Activated CD4-positive, alpha-beta T cell treated with anti-CD3 and anti-CD28 coated beads for 24 hours (primary cell): ENCODE data around the gene STK4.

Experiments
- DNase-seq, 2 donors: peaks; one replicate each; pipeline ENCODE4 v3.0.0-alpha.2; 2020; ENCODE audit warnings: low read depth in 2 of 2

Gene STK4

DNA sequence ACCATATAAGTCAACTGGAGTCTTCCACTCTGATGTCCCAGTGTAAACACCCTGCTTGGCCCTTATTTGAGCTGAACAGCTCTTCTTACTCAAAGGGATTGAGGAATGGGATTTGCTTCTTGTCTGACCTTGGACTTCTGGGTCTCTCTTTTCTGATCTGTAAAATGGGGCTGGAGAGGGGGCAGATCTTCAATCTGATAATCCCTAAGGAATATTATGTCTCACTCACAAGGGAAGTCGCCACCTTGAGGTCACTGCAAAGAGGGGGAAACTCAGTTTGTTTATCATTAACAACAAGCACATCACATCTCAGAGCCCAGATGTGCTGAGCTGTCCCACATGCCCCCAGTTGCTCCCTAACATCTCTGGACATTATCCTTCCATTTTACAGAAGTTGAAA is 119.6 kb downstream of the STK4 start:
- DNase-seq, result no peak

DNA sequence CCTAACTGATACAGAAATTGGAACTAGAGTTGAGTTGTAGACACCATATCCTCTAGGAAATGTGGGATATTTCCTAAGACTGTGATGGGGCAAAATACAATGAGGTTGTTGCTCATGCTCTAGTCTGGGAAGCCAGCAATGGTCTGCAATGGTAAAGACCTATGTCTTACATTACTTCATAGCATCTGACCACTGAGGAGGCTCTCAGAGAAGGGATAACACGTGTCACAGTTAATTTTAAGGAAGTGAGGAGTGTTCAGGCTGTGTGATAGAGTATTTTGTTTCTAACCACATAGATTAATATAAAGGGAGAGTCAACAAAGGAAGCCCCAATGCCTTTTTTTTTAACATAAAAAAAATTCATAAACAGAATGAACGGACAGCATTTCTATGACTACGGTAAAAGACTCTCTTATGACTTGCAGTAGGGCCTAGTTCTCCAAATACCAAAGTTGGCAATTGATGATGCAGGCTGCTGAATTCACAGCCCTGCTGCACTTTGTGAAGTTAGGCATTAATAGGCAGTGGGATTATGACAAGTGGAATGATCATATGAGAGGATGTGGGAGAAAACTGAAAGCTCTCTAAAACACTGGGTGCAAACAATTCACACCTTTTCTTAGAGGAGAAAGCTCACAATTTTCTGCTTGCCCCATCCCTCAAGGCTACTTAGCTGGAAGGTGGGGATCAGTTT is 120.9 kb downstream of the STK4 start:
- DNase-seq, result no peak

DNA sequence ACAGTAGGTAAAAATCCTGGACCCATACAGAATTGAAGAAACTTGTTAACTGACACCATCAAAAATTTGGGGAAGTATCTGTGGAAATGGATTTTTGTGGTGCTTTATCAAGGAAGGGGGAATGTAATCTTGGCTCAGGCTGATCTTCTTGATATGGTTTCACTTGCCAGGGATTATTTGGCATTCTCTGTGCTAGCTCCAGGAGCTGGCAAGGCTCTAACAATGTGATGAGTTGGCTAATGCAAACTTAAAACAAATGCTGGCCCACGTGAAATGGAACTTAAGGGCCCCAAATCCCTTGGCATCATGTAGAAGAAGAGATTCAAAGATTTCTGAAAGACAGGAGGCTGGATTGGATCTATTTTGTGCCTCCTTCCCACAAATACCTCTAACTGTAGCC is 121.5 kb downstream of the STK4 start:
- DNase-seq, result no peak

DNA sequence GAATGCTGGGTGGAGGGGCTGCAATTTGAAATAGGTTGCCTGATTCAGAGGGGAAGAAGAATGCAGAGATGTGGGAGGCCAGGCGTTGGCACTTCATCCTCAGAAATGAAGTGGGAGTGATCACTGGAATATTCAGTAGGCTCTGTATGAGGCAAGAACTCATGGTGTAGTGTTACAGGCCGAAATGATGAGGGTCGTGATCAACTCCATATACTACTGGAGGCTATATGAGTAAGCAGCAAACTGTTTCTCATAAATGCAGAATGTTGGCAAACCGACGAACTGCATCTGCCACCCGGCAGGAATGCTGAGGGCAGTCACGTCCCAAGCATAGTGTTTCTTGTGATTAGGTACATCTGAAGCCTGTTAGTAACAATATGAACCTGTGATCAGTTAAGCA is 121.9 kb downstream of the STK4 start:
- no peak for DNase-seq

DNA sequence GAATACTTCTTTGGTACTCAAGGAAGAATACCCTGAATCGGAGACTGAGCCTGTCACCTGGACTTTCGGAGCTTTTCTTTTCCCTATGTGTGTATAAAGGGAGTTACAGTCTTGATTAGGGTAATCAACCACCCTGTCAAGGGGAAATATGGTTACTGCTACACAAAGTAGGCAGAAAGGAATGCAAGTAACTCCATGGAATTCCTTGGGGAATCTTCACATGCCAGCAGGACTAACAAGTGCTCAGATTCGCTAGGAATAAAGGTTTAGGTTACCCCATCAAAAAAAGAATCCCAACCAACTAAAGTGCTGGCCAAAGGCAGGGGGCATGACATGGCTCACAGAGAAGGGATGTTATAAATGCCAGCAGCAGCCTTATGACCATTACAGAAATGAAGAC is 124.2 kb downstream of the STK4 start:
- DNase-seq, result no peak

DNA sequence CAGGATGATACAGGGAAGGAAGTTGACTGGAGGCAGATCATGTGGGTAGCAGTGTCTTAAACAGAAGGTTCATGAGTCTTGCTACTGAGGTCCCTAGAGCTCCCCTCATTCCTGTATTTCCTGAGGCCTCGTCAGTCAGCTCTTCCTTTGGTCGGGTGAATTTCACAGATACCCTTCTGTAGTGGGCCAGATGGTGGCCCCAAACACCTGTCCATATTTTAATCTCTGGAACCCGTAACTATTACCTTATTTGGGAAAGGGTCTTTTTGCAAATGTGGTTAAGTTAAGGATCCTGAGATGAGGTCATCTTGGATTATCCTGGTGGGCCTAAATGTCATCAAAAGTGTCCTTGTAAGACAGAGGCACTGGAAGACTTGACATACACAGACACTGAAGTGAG is 125.1 kb downstream of the STK4 start:
- no peak for DNase-seq

DNA sequence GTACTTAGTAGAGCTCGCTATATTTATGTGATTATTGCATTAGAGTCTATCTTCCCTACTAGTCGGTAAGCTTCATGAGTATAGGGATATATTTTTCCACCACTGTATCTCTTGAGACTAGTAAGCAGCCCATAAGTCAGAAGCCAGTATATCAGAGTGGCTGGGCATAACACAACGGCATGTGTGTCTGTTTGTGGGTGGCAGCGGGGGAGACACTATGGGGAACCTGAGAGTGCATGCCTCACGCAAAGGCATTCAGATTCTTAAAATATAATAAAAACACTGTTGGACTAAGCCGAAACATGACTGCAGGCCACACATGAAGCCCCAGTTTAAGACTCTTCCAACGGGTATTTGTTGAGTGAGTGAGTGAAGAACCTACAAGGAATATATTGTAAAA is 126.6 kb downstream of the STK4 start:
- no peak for DNase-seq

DNA sequence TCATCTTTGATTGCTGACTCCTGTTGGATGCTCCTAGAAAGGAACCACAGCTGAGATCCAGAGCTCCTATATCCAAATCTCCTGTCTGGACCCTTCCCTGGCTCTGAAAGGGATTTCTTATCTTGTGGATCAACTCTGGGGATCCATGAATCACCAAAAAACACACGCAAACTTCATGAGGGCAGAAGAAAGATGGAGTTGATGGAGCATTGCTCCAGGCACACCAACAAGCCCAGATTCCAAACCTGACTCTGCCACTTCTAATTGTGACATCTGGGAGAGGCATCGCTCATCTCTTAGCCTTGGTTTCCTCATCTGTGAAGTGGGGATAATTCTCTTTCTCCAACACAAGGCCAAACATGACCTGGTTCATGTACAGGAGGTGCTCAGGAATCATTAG is 127.9 kb downstream of the STK4 start:
- no peak for DNase-seq

DNA sequence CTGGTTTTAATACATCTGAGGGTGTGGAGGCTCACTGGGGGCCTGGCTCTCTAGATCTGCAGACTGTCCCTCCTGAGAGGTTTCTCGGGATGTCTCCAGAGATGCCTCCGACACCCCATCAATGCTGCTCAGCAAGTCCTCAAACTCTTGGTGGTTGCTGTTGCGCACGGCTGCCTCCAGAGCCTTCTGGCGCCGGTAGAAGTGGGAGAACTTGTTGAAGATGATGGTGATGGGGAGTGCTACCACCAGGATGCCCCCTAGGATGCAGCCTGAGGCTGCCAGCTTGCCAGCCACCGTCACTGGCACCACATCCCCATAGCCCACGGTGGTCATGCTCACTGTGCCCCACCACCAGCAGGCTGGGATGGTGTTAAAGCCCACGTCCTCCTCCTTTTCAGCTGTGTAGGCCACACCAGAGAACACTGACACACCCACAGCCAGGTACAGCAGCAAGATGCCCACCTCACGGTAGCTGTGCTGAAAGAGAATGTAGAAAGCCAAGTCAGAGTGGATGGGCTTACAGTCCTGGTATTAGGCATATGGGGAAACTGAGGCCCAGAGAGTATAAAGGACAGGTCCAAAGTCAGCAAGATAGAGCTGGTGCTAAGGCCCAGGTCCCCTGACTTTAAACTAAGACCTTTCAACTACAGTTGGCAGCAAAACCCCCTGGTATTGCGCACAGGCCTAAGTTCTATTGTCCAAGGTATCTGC is 128.7 kb downstream of the STK4 start:
- DNase-seq, result no peak

DNA sequence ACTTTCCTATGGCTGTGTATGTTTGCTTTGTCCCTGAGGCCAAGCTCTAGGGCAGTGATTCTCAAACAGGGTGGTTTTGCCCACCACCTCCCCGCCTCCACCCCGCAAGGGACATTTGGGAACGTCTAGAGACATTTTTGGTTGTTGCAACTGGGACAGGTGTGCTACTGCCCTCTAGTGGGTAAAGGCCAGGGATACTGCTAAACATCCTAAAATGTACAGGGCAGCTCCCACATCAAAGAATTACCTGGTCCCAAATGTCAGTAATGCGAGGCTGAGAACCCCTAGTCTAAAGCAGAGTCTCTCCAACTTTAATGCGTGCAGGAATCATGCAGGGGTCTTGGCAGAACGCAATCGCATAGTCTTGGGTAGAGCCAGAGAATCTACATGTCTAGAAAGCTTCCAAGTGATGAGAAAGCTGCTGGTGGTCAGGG is 129.5 kb downstream of the STK4 start:
- DNase-seq, result peak; percentile 39 to 53

DNA sequence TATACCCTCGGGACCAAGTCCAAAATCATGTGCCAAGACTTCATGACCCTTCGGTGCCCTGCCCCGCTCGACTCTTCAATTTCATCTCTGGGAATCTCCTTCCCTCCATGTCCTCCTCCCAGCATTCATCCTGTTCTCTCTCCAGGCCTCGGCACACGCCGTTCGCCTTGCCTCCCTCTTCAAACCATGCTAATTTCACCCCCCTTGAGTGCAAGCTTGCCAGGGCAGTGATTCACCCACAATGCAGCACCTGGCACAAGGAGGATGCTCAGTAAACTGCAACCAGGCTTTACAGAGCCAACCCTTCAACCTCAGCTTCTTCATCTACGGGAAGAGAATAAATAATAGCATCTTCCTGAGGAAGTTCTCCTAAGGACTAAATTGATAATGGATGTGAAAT is 130.5 kb downstream of the STK4 start:
- no peak for DNase-seq

DNA sequence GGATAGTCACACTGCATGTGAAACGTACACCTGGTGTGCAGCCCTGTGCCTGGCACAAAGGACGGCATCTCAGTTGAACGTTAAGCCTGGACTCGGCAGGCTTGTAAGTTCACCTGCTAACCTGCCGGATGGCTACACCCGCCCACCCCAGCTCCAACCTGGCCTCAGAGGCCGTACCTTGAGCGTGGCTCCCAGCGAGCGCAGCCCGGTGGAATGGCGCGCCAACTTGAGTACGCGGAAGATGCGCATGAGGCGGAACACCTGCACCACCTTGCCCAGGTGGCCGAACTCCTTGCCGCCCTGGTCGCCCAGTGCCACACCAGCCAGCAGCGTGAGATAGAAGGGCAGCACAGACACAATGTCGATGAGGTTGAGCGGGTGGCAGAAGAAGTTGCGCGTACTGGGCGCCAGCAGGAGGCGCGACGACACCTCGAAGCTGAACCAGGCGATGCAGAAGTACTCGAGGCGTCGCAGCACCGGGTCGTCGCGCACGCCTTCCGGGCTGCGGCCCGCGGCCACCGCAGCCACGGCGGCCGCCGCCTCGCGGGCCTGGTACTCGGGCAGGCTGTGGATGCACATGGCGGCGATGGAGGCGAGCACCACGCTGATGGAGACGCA is 131.3 kb downstream of the STK4 start:
- peak in 1 of 2 donors; percentile 35 for DNase-seq

DNA sequence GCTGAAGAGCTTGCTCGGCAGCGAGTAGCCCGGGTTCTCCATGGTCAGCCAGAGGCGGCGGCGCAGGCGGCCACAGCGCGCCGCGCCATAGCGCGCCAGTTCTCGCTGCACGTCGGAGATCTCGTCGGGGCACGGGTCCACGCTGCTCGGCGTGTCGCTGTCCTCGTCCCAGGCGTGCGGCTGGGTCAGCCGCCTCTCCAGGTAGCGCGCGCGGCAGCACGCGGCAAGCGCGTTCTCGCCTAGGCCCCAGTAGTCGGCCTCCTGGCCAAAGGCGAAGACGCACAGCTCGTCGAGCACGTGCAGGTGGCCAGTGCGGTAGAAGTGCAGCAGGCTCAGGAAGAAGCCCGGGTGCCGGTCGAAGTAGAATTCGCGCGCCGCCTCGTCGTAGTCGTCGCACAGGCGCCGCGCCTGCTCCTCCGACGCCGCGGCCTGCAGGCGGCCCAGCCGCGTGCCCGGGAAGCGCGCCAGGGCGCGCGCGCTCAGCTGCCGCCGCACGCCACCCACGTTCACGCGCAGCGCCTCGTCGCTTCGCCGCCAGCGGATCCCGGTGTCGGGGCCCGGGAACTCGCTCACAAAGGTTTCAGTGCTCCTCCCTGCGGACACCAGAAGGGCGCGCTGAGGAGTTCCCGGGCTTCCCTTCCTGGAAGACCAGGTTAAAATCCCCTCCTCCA is 131.9 kb downstream of the STK4 start:
- DNase-seq, result peak in 1 of 2 donors; percentile 7

DNA sequence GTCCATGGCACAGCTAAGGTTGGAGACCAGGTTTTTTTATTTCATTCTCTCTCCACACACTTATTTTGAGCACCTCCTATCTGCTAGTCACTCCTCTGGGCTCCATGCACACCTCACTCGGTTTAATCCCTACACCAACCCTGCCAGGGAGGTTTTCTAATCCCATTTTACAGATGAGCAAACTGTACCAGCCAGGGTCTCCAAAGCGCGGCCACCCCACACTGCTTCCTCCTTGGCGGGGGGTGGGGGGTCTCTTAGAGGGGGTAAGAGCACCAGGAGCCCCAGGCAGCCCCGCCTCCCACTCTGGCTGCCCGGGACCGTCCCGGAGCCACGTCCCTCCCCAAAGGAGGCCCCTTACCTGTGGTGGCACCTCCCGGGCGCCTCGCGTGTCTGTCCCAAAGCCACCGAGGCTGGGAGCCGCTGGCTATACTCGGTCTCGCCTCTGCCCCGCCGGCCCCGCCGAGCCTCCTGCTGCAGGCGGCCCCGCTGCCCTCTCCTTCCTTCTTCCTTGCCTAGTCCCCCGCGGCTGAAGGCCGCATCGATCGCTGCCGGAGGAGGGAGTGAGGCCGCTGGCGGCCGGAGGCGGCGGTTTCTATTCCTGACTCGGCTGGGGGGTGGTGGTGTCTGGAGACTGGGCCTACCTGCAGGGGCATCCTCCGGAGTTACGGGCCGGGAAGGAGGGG is 134.4 kb downstream of the STK4 start, which contains the start of gene KCNS1:
Gene KCNS1 (minus strand): TSS at position 565 of the 683 bp plus-strand sequence. CDS start 1,891 bp downstream, outside the sequence.
- DNase-seq, result no peak

DNA sequence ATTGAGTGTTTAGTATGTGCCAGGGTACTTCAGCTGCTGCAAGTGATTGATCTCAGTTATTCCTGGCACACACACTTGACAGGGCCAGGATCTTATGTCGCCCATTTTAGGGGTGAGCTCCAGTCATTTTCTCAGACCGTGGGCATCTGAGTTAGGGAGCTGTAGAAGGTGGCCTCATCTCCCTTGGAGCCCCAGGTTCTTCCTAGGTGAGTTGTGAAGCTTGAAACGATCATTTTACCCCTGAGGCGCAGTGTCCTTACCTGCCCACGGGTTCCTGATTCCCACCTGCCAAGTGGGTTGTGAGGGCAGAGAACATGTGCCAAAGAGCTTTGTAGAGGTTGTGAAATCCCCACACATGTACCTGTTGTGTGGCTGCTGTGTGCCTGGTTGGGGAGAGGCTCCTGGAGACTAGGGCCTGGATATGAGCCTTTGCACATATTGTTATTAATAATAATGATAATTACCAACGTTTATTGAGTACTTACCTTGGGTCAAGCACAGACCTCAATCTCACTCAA is 135.1 kb downstream of the STK4 start:
- no peak for DNase-seq

DNA sequence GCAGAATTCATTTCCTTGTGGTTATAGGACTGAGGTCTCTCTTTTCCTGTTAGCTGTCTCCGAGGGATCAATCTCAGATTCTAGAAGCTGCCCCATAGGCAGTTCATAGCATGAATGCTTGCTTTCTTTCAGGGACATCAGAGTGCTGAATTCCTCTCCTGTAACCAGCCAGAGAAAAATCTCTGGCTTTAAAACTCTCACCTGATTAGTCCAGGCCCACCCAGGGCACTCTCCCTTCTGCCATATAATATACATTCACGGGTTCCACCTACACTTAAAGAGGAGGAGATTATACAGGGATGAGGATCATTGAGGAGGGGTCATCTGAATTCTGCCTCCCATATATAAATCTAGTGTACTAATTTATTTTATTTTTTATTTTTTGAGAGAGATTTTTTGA is 136.8 kb downstream of the STK4 start:
- no peak for DNase-seq

DNA sequence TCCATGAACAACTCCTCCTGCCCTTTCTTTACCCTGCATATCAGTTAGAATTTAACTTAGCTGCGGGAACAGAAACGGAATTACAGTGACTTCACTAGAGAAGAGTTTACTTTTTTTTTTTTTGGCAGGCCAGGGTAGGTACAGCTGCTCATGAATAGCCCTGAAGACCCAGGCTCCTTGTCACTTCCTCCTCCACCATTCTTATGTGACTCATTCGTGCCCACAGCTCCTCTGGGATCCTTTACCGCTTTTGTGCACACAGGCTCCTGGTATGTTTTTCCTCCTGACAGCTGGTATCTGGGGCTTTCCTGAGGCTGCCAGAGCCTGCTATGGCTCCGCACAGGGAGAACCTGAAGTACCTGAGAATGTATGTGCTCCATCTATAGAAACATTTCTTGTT is 138.5 kb downstream of the STK4 start:
- no peak for DNase-seq

DNA sequence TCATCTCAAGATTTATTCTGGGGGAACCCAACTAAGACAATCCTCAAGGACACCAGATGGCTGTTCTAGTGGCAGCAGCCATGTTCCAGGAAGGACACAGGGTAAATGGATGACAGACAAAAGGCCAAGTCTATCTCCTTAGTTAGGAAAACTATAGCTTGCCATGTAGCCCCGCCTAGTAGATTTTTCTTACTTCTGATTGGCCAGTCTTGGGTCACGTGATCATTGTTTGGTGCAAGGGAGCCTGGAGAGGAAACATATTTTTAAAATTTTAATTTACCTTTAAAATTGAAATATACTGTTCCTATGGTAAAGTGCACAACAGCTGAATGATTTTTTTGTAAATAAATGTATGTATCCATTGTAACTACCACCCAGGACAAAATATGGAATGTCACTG is 139.0 kb downstream of the STK4 start:
- no peak for DNase-seq

DNA sequence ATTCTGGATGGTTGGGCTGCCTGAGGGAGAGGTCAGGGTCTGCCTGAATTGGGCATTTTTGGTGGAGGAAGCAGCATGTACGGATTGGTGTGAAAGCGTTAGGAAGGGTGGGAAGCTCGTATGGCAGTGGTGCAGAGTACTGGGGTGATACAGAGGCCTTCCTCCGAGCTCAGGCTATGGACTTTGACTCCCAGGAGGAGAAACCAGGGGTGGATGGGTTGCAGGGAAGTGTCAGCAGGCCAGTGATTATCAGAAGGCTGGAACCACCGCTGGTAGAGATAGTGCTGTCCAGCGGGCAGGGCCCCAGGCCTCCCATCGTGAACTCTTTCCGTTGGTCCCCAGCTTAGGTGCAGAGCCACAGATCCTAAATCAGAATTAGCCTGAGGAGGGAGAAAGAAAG is 143.3 kb downstream of the STK4 start:
- DNase-seq, result no peak

DNA sequence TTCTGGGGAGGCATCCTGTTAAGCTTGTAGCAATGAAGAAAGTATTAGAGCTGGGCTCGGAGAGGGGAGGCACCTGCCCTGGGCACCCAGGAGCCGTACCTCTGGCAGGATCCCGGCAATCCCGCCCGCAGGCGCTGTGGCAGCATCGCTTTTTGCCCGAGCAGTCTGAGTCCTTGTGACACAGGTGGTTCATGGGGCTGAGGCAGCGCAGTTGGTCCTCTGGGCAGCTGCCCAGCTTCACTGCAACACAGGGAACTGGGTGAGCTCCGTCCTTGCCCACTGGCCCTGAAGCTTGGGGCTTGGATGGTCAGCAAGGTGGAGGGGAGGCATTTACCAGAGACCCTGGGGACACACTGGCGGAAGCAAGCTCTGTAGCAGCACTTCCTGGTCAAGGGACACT is 144.0 kb downstream of the STK4 start:
- DNase-seq, result no peak

DNA sequence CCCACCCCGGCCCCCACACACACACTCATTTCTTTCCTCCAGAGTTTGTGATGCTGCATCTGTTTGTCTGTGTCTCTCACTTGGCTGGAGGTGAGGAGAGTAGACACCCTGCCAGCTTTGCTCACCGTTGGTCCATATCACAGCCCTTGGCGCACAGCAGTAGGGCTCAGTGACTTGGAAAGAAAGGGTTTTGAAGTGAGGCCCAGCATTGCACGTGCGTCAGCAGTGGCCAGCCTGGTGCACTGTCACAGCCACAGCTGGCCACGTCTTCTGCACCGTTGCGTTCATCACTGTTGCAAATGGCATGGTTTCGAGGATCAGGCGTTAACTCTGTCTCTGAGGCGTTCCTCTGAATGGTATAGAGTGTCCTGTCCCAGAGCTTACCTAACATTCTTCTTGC is 145.0 kb downstream of the STK4 start:
- no peak for DNase-seq
